Urothelium cell line (cell line): Measurements from ENCODE around the gene CNTROB.

Experiments used
- DNase-seq: peaks from one replicate; pipeline ENCODE4 v3.0.0; 2011; ENCODE audit warnings: low spot score, mixed read lengths
- FAIRE-seq: peaks from 2 replicates; lab custom pipeline; 2011; peaks lifted over from hg19 to GRCh38; lab: Jason Lieb, UNC

The CNTROB gene

DNA sequence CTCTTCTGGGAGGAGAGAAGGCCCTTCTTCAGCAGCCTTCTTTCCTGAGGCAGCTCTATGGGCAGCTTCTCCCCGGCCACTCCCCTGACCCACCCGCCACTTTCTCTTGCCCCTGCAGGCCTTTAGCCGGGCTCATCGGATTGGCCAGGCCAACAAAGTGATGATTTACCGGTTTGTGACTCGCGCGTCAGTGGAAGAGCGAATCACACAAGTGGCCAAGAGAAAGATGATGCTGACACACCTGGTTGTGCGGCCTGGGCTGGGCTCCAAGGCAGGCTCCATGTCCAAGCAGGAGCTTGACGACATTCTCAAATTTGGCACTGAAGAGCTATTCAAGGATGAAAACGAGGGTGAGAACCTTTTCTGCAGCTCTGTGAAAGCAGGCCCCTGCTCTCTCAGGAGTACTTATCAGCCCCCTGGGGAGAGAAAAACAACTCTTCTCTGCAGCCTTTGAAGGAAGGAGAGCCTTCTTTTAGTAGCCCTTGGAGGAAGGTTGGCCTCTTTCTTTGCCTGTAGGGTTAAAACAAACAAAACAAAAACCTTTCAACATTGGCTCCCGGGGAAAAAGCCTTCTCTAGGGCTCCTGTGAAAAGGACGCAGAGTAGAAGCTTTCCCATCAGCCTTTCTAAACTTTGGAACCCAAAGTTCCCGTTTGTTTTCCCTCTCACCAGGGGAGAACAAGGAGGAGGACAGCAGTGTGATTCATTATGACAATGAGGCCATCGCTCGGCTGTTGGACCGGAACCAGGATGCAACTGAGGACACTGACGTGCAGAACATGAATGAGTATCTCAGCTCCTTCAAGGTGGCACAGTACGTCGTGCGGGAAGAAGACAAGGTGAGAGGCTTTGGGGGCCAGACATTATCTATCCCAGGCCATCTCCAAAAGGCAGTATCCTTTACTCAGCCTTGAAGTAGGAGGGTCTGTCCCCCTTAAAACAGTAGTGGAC, 28.6 kb upstream of the CNTROB start:
- FAIRE-seq (no peak), DNase-seq (no peak)

GRCh38 chr17:7909089-7909488, 22.9 kb upstream of the CNTROB start:
- no peak for DNase-seq
- FAIRE-seq, result no peak

DNA sequence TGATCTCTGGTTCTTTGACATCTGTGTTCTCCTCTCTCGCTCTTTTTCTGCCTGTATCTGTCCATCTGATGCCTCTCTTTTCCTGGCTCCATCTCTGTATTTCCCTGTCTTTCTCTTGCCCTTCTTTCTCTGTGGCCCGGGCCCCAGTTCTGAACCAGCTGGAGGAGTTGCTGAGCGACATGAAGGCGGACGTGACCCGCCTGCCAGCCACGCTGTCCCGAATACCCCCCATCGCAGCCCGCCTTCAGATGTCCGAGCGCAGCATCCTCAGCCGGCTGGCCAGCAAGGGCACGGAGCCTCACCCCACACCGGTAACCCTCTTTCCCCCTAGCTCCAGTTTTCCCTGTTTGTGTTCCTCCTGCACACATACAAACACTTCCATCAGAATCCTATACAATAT, 21.7 kb upstream of the CNTROB start:
- FAIRE-seq, result no peak
- no peak for DNase-seq

- no peak for DNase-seq
These were observed 21.3 kb upstream of the CNTROB start for GRCh38 chr17:7910711-7911110.

DNA sequence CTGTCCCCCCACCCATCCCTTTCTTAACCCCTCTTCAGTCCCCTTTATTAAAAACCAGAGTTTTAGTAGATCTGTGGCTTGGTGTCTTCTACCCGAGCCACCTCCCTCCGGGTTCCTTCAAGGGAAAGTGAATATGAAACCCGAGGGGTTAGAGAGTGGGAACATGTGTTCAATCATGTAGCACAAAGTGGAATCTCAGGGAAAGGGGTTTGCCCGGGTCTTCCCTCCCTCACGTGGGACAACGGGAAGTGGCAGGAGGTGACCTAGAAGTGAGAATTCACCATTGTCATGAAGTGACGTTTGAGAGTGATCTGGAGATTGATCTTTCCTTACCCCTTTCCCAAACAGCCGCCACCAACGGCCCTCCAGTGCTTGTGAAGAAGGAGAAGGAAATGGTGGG, 20.9 kb upstream of the CNTROB start:
- DNase-seq (no peak), FAIRE-seq (no peak)

More at GRCh38 chr17:7910711-7911110, 21.3 kb upstream of the CNTROB start:
- no peak for FAIRE-seq

GRCh38 chr17:7912927-7913524, 19.0 kb upstream of the CNTROB start:
- DNase-seq (peak; percentile 50), FAIRE-seq (no peak)

DNA sequence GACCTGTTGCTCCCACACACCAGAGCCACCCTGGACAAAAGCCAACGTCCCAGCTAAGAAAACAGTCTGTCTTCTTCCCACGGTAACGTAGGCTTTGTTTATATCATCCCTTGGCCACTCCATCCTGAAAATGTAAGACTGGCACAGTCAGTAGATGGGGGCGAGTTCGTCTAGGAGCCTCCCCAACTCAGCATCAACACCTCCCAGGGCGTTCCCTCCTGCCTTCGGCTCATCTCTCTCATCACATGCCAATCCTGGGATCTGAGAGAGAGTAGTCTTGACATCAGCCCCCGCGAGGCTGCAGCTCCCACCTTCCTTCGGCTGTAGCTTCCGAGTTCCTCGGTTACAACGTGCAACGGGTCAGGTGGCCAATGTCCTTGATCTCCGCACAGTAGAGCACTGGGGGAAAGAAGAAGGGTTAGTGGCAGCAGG, 16.8 kb upstream of the CNTROB start:
- no peak for FAIRE-seq
- DNase-seq, result no peak

- FAIRE-seq (peak; percentile 79), DNase-seq (peak; percentile 81)
These were observed 16.2 kb upstream of the CNTROB start, which contains the start of gene RNF227 for GRCh38 chr17:7915611-7916384. RNF227 (minus strand) TSS chr17:7916289; CDS start chr17:7916195, 94 bp downstream.

DNA sequence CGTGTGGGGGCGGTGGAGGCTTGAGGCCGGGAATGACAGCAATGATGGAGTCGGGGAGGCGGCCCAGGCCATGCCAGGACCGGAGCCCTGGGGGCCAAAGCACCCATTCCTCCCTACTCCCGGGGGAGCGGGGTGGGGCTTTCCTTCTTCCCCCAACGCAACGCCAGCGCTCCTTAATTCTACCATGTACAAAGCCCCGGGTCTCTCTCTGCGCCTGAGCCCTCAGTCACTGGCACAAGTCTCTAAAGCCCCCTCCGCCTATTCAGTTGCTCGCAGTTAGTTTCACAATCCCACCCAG, 15.7 kb upstream of the CNTROB start:
- DNase-seq (no peak), FAIRE-seq (no peak)

DNA sequence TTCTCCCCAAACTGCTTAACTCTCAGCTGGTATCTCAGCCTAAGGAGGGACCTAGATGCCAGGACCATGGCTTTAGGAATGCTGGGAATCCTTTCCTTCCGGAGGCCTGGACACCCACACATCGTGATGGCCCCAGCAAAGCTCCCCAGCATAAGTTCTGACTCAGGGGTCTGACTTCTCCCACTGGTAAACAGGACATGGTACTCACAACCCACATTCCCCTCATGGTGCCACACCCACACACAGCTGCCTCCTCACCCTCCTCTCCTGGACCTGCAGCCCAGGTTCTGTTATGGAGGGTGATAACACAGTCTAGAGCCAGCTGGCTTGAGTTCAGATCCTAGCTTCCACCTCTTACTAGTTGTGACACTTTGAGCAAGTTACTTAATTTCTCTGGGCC, 15.2 kb upstream of the CNTROB start:
- peak; percentile 9 for DNase-seq

DNA sequence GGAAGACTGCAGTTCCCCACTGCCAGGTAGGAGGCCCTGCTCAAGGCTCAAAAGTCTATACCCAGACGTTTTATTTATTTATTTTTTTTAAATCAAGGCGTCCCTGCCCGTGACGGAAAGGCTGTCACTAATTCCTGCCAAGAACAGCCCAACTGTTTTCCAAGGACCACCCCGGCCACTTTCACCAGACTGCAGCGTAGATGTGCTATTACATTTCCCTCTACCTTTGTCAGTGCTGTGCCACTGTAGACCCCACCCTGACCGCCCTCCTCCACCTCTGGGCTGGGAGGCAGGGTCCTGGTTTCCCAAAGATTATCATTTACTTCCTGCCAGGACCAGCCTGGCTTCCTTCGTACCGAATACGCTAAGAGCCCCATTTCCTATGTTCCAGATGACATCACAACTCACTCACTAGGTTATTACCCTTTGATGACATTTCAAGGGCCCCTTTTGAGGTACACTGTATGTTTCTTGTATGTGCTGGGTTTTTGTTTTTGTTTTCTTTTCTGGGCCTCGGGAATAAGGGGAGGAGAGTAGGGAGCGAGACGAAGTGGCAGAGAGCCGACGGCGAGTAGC, 9.6 kb upstream of the CNTROB start:
- FAIRE-seq (no peak), DNase-seq (no peak)

More for the DNA sequence above, 15.2 kb upstream of the CNTROB start:
- no peak for FAIRE-seq

DNA sequence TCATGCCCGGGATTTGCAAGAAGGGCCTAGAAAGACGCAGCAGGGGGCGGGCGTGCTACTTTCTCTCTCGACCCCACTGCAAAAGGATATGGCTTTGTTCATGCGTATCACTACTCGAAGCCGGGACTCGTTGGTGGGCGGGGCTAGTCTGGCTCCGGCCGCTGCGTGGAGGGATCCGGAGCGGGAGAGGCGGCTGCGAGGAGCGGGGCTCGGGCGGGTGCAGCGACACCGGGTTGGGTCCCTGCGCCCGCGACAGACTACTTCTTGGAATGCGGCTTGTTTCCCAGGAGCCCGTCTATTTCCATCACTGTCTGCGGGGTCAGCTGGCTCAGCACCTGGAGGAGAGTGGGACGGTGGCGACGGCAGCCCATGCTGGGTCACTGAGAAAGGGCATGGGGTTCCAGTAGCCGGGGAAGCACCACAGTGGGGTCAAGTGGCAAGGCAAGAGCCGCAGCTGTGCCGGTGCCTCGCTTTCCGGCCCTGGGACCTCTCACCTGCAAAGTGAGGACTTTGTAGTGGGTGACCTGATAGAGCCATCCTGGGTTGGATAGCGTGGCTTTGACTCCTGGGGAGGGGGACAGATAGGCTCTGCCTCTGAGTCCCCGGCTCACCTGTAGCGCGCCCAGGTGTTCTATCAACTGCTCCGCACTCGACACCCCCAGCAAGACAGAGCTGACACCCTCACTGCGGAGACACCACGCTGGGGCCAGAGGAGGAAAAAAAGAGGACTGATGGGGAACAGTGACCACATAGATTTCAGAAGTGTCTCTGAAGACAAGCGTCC, 9.0 kb upstream of the CNTROB start:
- FAIRE-seq, result no peak
- DNase-seq, result no peak

- DNase-seq (no peak), FAIRE-seq (no peak)
These were observed 4.4 kb upstream of the CNTROB start for GRCh38 chr17:7927596-7927995.

DNA sequence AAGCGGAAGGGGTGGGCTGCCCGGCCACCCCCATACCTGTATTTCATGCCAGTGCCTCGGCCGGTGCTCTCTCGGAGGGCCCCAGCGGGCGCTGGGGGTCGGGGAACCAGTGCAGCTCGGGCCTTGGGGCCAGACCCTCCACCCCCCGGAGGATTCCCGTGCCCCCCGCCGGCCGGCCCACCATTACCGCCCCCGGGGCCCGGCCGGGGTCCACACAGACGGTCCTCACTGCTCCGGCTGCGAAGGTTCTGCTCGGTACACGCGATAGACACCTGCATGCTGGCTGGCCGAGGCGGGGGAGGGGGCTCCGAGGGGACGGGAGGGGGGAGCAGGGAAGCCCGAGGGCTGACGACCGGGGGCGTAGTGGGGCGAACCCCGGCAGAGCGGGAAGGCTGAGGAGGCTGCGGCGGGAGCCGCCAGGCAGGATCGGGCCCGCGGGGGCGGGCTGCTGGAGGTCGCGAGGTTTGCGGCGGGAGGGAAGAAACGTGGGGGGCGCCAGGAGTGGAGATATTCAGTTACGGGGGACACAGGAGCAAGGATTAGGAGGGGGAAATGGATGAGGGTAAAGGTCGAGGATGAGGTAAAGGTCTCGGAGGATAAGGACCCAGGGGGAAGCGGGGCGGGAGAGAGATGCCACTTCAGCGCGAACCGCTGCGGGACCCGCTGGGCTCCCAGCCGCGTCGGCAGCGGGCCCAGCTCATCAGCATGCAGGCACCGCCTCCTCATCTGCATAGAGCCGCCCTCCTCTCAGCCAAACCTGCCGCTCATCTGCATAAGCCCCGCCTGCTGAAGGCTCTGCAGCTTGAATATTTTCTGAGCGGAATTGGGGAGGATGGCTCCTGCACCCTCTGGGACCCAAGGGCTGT, 2.6 kb upstream of the CNTROB start, which contains the start of gene KCNAB3:
Gene KCNAB3, minus strand, starts transcription at position 699 of the 866 bp plus-strand sequence. Its CDS starts 421 bp downstream, at position 278.
- FAIRE-seq (no peak), DNase-seq (no peak)

DNA sequence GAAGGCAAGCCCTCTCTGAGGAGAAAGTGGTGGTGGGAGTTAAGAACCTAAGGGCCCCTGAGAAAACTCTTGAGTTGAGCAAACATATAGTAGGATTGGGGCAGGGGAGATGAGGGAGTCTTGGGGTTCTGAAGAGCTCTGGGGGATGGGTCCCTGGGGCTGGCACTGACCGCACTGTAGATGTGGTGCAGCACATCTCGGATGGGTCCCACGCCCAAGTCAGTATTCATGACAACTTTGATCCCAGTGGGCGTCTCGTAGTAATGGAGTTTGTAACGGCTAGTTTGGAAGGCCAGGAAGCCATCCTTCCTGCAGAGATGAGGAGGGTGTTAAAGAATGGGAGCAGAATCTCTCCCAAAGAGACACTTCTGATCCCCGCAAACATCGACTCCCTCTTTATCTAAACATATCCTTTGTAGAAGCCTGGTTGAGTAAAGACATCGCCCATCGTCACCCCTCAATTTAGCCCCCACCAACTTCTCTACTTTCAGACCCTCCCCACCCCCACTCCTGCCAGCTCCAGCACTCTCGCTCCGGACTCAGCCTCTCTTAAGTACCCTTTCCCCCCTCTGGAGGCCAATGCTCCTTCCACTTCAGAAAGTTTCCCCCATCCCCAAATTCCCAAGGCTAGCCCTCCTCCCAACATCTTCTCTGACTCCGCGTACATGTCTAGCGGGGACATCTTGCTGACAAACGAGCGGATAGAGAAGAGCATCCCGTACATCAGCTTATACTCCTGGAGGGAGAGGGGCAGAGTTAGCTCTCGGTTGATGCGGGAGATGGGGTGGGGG, 970 bp upstream of the CNTROB start:
- DNase-seq (no peak), FAIRE-seq (no peak)

DNA sequence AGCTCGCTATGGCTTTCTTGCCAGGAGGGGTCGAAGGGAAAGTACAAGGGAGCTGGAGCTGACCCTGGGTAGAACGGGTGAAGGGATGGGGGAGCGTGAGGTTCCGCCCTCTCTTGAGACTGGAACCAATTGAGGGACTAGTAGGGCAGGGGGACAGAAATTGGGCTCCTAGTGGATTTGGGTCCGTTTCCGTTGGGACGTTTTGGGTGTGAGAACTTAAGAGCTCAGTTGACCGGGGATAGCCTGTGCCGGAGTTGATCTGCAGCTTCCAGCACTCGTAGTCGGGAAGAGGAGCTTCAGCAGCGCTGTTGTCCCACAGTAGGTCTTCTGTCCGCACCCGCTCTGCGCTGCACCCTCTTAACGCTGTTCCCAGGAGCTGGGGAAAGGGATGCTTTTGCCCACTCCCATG, 481 bp downstream of the CNTROB start:
- DNase-seq (peak; percentile 34), FAIRE-seq (no peak)

- no peak for FAIRE-seq
These were observed 943 bp downstream of the CNTROB start for GRCh38 chr17:7932949-7933348.

GRCh38 chr17:7935859-7936258, 3.9 kb downstream of the CNTROB start:
- no peak for FAIRE-seq
- no peak for DNase-seq

More at GRCh38 chr17:7932949-7933348, 943 bp downstream of the CNTROB start:
- peak; percentile 49 for DNase-seq
